B cell (primary cell): ENCODE results near the gene MTX3. TPM values are rescaled to one million over a fixed set of nuclear protein-coding genes. Genes with fewer than 3 reads are reported as not detected.

ENCODE experiments used
- ATAC-seq: fragments of 200-7000 bp; cut with Tn5 transposase; one replicate; pipeline ENCODE4 v1.10.0; 2021; ENCODE audit warnings: low read depth, mild to moderate bottlenecking, moderate number of reproducible peaks, moderate library complexity
- CTCF ChIA-PET: fragments of 350-600 bp; sonication (Branson Sonifier 250); formaldehyde crosslinking; loops from one replicate; lab custom pipeline; 2021; ENCODE audit warnings: antibody characterized with exemption, inconsistent platforms; lab: Charles Lee
- POLR2A ChIA-PET: fragments of 350-600 bp; sonication (Branson Sonifier 250); formaldehyde crosslinking; loops from one replicate; lab custom pipeline; 2021; ENCODE audit warnings: antibody characterized with exemption; lab: Charles Lee
- DNase-seq: peaks from one replicate; pipeline ENCODE4 v3.0.0; 2013
- H2AFZ ChIP-seq: 2 replicates; pipeline ENCODE4 v1.6.1; 2012; ENCODE audit warnings: mild to moderate bottlenecking, low read depth, low read length; ENCODE audit not compliant: insufficient read depth, poor library complexity, severe bottlenecking
- H3K27ac ChIP-seq, 2 donors: 1 replicate in 1 of 2; 2 replicates in 1 of 2; pipeline ENCODE4 v1.5.1; 2012 to 2013; ENCODE audit warnings: low read length in 2 of 2, mild to moderate bottlenecking in 2 of 2, moderate library complexity in 1 of 2
- H3K27me3 ChIP-seq, 4 experiments: fragments of 200-600 bp in 1 of 4; sonication (generic) in 1 of 4; replicated peaks in 1 of 4; 1 replicate in 2 of 4; 2 replicates in 2 of 4; pipeline versions ENCODE4 v1.6.1 to v1.7.0; 2013 to 2016; ENCODE audit warnings: low read length in 3 of 4, mild to moderate bottlenecking in 2 of 4, mixed read lengths in 1 of 4, moderate library complexity in 1 of 4; ENCODE audit not compliant: insufficient read depth in 4 of 4, control insufficient read depth in 3 of 4; ENCODE audit errors: control extremely low read depth in 1 of 4
- H3K36me3 ChIP-seq, 2 experiments: replicated peaks in 1 of 2; 1 replicate in 1 of 2; 2 replicates in 1 of 2; pipeline versions ENCODE4 v1.6.1 to v1.7.1; 2013; ENCODE audit warnings: low read length in 1 of 2; ENCODE audit not compliant: insufficient read depth in 2 of 2, control insufficient read depth in 1 of 2; ENCODE audit errors: control extremely low read depth in 1 of 2, extremely low read depth in 1 of 2
- H3K4me1 ChIP-seq, 2 donors: fragments of 200-600 bp in 1 of 2; sonication (generic) in 1 of 2; 1 replicate in 1 of 2; 2 replicates in 1 of 2; pipeline versions ENCODE4 v1.5.1 to v1.6.1; 2013 to 2017; ENCODE audit warnings: low read length in 2 of 2; ENCODE audit not compliant: control insufficient read depth in 2 of 2, insufficient read depth in 2 of 2
- H3K4me2 ChIP-seq: replicated peaks from 2 replicates; pipeline ENCODE3; 2012; ENCODE audit warnings: mild to moderate bottlenecking, low read depth, low read length; ENCODE audit not compliant: poor library complexity, severe bottlenecking
- H3K4me3 ChIP-seq, 5 experiments: fragments of 200-600 bp in 1 of 5; sonication (generic) in 1 of 5; 1 replicate in 3 of 5; 2 replicates in 2 of 5; pipeline versions ENCODE4 v1.5.1 to v1.7.0; 2011 to 2016; ENCODE audit warnings: low read length in 4 of 5, mild to moderate bottlenecking in 4 of 5, low read depth in 2 of 5, control low read depth in 1 of 5, moderate library complexity in 1 of 5; ENCODE audit not compliant: insufficient read depth in 1 of 5; ENCODE audit errors: control extremely low read depth in 1 of 5, extremely low read depth in 1 of 5
- H3K79me2 ChIP-seq: fragments of 200-600 bp; sonication (generic); one replicate; pipeline ENCODE4 v1.6.0; 2016; ENCODE audit warnings: low read length; ENCODE audit not compliant: control insufficient read depth, insufficient read depth
- H3K9ac ChIP-seq: fragments of 200-600 bp; sonication (generic); 2 replicates; pipeline ENCODE4 v1.6.1; 2017; ENCODE audit warnings: mild to moderate bottlenecking, low read length, moderate library complexity
- H3K9me3 ChIP-seq, 3 donors: one replicate each; pipeline versions ENCODE4 v1.6.1 to v1.7.1; 2013; ENCODE audit warnings: low read length in 2 of 3; ENCODE audit not compliant: control insufficient read depth in 2 of 3, insufficient read depth in 1 of 3; ENCODE audit errors: control extremely low read depth in 1 of 3
- H4K20me1 ChIP-seq: 2 replicates; pipeline ENCODE4 v1.6.0; 2012; ENCODE audit warnings: mild to moderate bottlenecking, low read length; ENCODE audit not compliant: insufficient read depth, control insufficient read depth, poor library complexity, severe bottlenecking
- H3K27ac Mint-ChIP-seq: one replicate; pipeline ENCODE4 v1.8.0; 2021; ENCODE audit warnings: mixed read lengths
- H3K27me3 Mint-ChIP-seq: one replicate; pipeline ENCODE4 v1.8.0; 2021; ENCODE audit warnings: mixed read lengths
- H3K4me1 Mint-ChIP-seq: one replicate; pipeline ENCODE4 v1.8.0; 2021; ENCODE audit warnings: mixed read lengths
- H3K4me3 Mint-ChIP-seq: one replicate; pipeline ENCODE4 v1.8.0; 2021; ENCODE audit warnings: mixed read lengths
- H3K9me3 Mint-ChIP-seq: one replicate; pipeline ENCODE4 v1.8.0; 2022; ENCODE audit warnings: mixed read lengths; ENCODE audit not compliant: insufficient read depth
- CTCF ChIP-seq: fragments of 200-600 bp; IDR thresholded peaks from one replicate; pipeline ENCODE4 v1.8.0; 2022; ENCODE audit warnings: antibody characterized with exemption, mild to moderate bottlenecking
- EZH2 ChIP-seq: IDR thresholded peaks from 2 replicates; pipeline ENCODE4 v1.6.1; 2012; ENCODE audit warnings: borderline replicate concordance, low read depth, mild to moderate bottlenecking, moderate library complexity, low read length; ENCODE audit not compliant: insufficient read depth, poor library complexity, severe bottlenecking
- WGBS: methylation state at CpG from one replicate; pipeline ENCODE4 v1.1.5; 2013; ENCODE audit warnings: missing lambda C conversion rate; ENCODE audit not compliant: insufficient coverage; 5-methylcytosine and 5-hydroxymethylcytosine counted together
- intact Hi-C: fragments of 100-400 bp; cut with micrococcal nuclease; formaldehyde crosslinking; loops from one replicate; pipeline ENCODE4 v1.10.0; 2022
- polyA plus RNA-seq: library from polyadenylated mRNA; depleted of rRNA; stranded (reverse); fragments of >200 nt; gene quantifications from 2 replicates; pipeline ENCODE4 v1.2.3, GENCODE V29; 2012
- total RNA-seq, 2 donors: library from RNA; stranded (reverse); fragments of 120-200 nt in 1 of 2; gene quantifications; 1 replicate in 1 of 2; 2 replicates in 1 of 2; pipeline versions ENCODE4 v1.2.3 to v1.2.4, GENCODE V29; 2013 to 2022

The MTX3 gene
- total and polyA plus RNA-seq, 2 donors (not counting 1 experiment from before 2014, with no cell fraction given), result 7.9 to 21.0 TPM

GRCh38 chr5:79955356-79955895 lies 35.6 kb downstream of the MTX3 start:
- Histone ChIP-seq H3K4me3 (no peak overlapping the region), H3K4me2 (no peak overlapping the region), H2AFZ (no peak overlapping the region), H4K20me1 (no peaks in the 10 kb centered on the region), H3K9me3 (no peaks in the 10 kb centered on the region), H3K4me1 (no peaks in the 10 kb centered on the region), H3K36me3 (no peaks in the 10 kb centered on the region), H3K27ac (no peak overlapping the region), H3K79me2 (no peaks in the 10 kb centered on the region), H3K9ac (no peak overlapping the region), H3K27me3 (peaks cover 0 to 5% (median 0%) of the 10 kb centered on the region in 4 experiments)
- Mint-ChIP-seq H3K4me3 (no peak overlapping the region), H3K27me3 (peaks cover 27% of the 10 kb centered on the region), H3K9me3 (peaks cover 4% of the 10 kb centered on the region), H3K4me1 (no peaks in the 10 kb centered on the region), H3K27ac (no peak overlapping the region)
- ChIA-PET CTCF (interaction anchor here (1.2 kb wide), 1 partner anchor 10 kb away, joined by 3 read pairs; no protein-coding TSS in a partner anchor), POLR2A (no interaction called here)
- ATAC-seq, result no peak
- TF ChIP-seq EZH2 (no peak), CTCF (no peak)
- no peak for DNase-seq
- intact Hi-C loops, result no loop called here
- WGBS, result 100% methylated on average over 4 of the region's 5 CpGs

GRCh38 chr5:79954620-79955019 lies 36.4 kb downstream of the MTX3 start:
- DNase-seq, result no peak
- ATAC-seq, result no peak
- peaks cover 27% of the 10 kb centered on the region for H3K27me3 Mint-ChIP-seq
- H3K4me3 Mint-ChIP-seq, result no peak overlapping the region
- no peak for TF ChIP-seq EZH2
- no peak for TF ChIP-seq CTCF
- Histone ChIP-seq H3K36me3 (no peaks in the 10 kb centered on the region), H3K9me3 (no peaks in the 10 kb centered on the region), H3K27me3 (peaks cover 0 to 5% (median 0%) of the 10 kb centered on the region in 4 experiments), H3K4me2 (no peak overlapping the region), H4K20me1 (no peaks in the 10 kb centered on the region), H3K27ac (no peak overlapping the region), H2AFZ (no peak overlapping the region), H3K9ac (no peak overlapping the region), H3K4me1 (no peaks in the 10 kb centered on the region), H3K79me2 (no peaks in the 10 kb centered on the region), H3K4me3 (no peak overlapping the region)
- no peak overlapping the region for H3K27ac Mint-ChIP-seq
- ChIA-PET POLR2A (no interaction called here), CTCF (interaction anchor here (1.2 kb wide), 1 partner anchor 11 kb away, joined by 3 read pairs; no protein-coding TSS in a partner anchor)
- no peaks in the 10 kb centered on the region for H3K4me1 Mint-ChIP-seq
- H3K9me3 Mint-ChIP-seq, result peaks cover 4% of the 10 kb centered on the region
- intact Hi-C loops, result no loop called here
- WGBS, result 100% methylated on average over 2 of the region's 3 CpGs
